Neural cell (in vitro differentiated cells): ENCODE results near the gene IDH1.

Experiments
- CTCF ChIP-seq: fragments of 450-650 bp; IDR thresholded peaks from 2 replicates; pipeline ENCODE4 v1.5.1; 2014; ENCODE audit warnings: antibody characterized with exemption, mild to moderate bottlenecking, moderate library complexity; ENCODE audit not compliant: poor library complexity, severe bottlenecking
- EP300 ChIP-seq: fragments of 450-650 bp; conservative IDR thresholded peaks from 2 replicates; pipeline ENCODE4 v1.6.1; 2014; ENCODE audit warnings: antibody characterized with exemption, mild to moderate bottlenecking, moderate library complexity; ENCODE audit not compliant: poor library complexity, severe bottlenecking
- EZH2 ChIP-seq: fragments of 200-600, 300-800 bp; shearing (Covaris generic), sonication (generic); IDR thresholded peaks from 2 replicates; pipeline ENCODE4 v1.6.1; 2014; ENCODE audit warnings: antibody characterized with exemption, low read length, borderline replicate concordance, mild to moderate bottlenecking; ENCODE audit not compliant: insufficient read depth, poor library complexity, severe bottlenecking
- RAD21 ChIP-seq: fragments of 450-650 bp; conservative IDR thresholded peaks from 2 replicates; pipeline ENCODE4 v1.6.1; 2014; ENCODE audit warnings: antibody characterized with exemption, mild to moderate bottlenecking, moderate library complexity

GRCh38 chr2:208208335-208209085 lies 46.4 kb downstream of the IDH1 start:
- TF ChIP-seq CTCF (no peak), RAD21 (no peak), EZH2 (no peak), EP300 (no peak)
